GM04504 (cell line): ENCODE measurements around the gene SPTSSB.

Source experiments
- DNase-seq: peaks from one replicate; pipeline ENCODE4 v3.0.0-alpha.2; 2012; ENCODE audit warnings: low read depth

SPTSSB gene

DNA sequence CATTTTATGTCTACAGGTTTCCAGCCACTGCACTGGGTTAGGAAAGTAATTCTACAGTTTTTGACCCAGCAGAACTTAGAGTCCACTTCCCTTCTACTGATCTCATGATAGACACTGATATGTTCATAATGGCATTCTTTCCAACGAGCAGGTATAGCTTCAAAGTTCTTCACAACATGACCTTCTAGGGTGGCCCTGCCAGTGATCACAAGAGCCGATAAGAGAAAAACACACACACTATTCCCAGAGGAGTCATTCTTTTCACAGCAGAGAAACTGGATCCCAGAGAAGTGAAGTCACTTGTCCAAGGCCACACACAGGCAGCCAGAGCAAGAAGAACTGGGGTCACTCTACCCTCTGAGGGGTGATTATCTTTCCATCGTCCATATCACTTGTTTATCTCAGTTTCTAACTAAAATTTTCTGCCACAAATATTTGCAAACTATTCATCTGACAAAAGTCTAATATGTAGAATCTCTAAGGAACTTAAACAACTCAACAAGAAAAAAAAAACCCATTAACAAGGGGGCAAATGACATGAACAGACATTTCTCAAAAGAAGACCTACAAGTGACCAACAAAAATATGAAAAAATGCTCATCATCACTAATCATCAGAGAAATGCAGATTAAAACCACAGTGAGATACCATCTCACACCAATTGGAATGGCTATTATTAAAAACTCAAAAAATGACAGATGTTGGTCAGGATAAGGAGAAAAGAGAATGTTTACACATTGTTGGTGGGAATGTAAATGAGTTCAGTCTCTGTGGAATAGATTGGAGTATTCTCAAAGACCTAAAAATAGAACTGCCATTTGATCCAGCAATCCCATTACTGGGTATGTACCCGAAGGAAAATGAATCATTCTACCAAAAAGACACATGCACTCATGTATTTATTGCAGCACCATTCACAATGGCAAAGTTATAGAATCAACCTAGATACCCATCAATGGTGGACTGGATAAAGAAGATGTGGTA is 31.5 kb downstream of the SPTSSB start:
- DNase-seq, result no peak

DNA sequence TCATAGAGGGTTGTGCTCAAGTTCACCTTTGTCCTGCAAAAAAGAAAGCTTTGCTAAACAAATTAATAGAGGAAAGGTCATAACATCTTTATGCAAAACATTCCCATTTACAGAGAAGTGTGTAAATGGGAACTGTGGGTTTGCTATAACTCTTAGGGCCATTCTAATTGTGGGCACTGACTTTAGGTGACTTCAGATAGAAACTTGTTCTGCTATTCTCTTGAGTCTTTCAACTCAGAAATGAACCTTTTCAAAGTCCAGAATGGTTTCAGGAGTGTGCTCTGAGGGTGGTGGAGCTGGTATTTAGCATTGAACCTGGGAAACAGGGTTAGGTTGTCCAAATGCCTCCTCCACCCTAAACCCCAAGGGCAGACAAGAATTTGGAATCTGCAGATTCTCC is 34.0 kb downstream of the SPTSSB start:
- DNase-seq, result no peak

DNA sequence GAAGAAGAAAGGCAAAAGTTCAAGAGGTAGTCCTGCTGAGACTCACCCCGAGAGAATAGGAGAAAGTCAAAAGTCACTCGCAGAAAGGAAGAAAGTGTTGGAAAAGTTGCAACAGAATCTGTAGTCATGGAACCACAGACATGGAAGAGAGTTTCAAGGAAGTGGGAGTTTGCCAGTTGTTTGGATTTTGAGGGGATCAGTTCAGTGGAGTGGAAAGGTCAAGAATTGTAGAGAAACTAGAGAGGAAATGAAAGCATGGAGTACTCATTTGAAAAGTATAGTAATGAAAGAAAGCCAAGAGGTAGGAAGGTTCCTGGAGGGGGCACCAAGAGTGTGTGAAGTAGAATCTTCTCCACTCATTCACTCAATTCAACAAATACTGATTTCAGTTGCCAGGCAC is 34.7 kb downstream of the SPTSSB start:
- DNase-seq, result no peak

DNA sequence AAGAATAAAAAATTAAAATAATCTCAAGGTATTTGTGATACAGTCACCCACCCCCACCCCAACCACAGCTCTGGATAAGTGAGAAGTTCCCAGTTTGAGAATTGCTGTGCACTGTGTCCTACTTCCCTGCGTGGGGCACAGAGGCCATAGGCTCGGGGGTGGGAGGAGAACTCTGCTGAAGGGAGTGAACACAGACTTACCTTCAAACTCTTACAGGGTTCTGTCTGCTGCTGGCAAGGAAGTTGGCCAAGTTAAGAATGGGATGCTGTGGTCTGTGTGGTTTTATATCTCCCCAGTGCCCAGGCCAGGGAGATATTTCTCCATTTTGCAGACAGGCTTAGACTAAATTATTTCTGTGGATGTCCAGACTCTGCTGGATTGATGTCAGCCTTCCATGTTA is 37.6 kb downstream of the SPTSSB start:
- no peak for DNase-seq

DNA sequence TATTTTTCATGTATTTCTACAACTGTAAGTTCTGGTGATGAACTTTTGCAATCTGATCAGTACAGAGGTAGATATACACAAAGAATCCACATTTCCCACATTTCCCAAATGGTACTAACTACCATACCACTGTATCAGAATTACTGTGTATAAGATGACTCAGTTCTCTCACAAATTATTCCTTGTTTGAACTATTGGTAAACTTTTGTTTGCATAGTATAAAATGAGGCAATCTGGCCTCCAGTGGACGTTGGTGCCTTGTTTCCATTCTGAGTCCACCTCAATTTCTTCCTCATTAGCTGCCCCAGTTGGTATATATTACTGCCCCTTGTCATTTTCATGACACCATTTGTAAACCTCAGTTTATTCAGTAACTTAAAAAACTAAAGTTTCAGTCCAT is 38.5 kb downstream of the SPTSSB start:
- DNase-seq, result no peak

DNA sequence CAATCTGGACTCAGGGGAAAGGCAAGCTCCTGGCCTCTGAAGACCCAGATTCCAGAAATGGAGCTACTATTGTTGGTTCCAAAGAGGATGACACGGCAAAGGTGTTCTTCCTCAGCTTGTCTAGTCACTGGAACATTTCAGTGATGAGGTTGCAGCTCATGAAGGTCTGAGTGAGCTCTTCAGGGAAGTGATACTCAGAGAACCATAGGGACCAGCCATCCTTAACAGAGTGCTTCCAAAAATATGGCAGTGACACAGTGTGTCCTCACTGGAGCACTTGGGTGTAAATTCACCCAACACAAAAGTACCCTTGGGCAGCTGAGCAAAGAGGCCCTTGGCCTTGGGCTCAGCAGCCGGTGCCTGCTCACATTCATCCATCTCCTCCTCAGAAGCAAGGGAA is 46.3 kb downstream of the SPTSSB start:
- DNase-seq, result no peak

DNA sequence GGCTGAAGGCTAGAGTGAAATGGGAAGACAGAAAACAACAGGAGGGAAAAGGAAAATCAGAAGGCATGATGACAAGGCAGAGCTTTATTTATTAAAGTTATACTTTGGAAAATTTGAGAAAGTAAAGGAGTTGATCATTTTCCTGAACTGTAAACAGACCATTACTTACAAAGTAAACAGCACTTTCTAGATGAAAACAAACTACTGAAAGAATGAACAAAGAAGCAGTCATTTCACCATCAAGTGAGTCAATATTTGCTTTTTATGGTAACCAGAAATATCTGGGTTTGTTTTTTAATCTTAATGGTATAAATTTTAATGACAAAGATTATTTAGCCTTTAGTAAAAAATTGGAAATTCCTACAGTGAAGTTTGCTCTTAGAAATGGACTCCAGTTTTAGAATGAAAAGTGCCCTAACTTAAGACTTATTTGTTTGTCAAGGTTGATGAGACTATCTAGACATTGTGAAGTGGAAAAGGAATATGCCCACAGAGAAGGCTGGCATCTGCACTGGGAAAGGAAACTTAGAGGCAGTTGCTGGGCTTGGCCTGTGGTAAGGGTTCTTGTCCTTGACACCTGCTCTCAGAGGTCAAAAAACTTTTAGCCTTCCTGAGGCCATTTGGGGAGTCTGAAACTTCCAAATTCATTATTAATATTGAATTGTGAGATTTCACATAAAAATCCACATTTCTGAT is 47.2 kb downstream of the SPTSSB start:
- no peak for DNase-seq

DNA sequence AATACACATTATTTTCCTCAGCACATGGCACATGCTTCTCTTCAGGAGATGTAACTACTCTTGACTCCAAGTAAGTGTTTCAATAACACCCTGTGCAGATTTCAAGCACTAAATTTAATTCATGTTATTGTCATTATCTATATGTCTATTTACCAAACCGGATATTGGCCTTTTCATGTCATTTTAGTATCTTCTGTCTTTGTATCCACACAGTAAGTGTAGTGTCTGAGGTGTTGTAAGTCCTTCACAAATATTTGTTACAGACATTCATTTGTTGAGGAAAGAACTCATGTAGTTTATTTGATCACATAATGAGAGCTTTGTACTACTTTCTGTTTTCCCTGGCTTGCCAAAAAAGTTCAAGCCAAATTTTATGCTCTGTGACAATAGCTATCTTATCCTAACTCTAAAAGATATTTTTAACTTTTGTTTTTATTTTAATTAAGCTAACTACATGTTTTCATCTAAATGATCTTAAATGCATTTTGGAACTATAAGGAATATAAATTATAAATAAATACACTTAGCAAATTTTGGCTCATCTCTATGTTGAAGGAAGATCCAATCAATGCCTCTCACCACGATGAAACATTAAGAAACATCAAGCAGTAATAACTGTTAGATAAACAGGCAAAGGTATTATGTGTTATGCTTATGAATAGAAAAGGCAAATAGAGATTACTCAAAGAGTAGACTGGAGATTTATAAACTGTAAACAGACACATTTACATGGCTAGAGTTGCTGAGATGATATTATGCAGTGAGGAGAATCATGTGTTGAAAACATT is 48.3 kb downstream of the SPTSSB start:
- no peak for DNase-seq

DNA sequence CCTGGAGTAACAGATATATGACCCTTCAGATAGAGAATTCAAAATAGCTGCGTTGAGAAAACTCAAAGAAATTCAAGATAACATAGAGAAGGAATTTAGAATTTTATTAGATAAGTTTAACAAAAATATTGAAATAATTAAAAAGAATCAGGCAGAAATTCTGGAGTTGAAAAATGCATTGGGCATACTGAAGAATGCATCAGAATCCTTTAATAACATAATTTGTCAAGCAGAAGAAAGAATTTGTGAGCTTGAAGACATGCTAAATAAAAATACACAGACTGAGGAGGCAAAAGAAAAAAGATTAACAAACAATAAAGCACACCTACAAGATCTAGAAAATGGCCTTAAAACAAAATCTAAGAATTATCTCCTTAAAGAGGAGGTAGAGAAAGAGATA is 50.5 kb downstream of the SPTSSB start:
- no peak for DNase-seq

DNA sequence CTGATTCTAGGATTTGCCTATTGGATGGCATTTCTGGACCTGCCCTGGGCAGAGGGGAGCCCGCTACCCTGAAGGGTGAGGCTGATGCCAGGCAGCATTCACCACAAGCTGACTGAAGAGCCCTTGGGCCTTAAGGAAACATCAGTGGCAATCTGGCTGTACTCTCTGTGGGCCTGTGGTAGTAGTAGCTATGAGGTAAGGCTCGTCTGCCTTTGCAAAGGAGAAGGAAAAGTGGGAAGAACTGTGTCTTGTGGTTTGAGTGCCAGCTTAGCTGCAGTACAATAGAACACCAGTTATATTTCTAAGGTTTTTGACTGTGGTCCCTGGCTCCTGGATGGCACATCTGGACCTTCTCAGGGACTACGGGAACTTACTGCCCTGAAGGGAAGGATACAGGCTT is 51.5 kb downstream of the SPTSSB start:
- no peak for DNase-seq

DNA sequence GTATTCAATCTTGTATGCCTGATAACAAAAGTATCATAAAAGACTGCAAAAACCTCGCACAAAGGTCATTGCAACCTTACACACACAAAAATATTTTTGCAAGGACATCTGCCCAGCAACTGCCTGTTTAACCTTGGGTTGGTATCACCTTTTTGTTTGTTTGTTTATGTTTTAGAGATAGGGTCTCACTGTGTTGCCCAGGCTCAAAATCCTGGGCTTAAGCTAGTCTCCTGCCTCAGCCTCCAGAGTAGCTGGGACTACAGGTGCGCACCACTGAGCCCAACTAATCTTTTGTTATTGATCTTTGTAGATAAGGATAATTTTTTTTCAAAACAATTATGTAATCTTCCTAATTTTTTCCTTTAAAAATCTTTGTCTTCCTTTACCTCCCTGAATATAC is 54.2 kb downstream of the SPTSSB start:
- no peak for DNase-seq

DNA sequence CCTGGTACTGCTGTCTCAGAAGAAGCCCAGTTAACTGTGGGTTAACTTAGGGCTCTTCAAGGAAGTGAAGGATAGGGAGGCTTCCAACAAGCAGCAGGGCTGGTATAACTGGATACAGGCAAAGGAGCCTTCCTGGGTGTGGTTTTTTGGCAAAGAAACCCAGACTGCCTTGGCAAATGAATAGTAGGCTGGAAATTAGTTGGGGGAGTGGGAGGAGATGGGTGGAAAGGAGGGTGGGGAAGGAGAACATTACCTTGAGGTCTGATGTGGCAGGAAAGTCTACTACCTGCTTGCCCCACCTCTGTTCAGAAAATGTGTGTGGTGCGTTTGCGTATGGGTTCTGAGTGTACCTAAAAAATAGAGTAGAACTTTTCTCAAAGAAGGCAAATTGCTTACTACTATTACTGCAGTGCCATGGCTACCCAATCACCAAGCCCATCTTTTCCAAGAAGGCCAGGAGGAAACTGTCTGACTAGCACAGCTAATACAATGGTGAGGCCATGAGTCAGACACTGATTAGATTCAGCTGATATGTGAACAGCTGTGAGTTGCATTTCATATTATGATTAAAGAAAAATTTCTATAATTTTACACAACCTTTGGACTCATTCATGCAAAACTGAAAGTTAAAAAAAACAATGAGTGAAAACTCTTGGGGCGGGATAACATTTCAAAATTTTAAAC is 55.2 kb downstream of the SPTSSB start:
- DNase-seq, result no peak

DNA sequence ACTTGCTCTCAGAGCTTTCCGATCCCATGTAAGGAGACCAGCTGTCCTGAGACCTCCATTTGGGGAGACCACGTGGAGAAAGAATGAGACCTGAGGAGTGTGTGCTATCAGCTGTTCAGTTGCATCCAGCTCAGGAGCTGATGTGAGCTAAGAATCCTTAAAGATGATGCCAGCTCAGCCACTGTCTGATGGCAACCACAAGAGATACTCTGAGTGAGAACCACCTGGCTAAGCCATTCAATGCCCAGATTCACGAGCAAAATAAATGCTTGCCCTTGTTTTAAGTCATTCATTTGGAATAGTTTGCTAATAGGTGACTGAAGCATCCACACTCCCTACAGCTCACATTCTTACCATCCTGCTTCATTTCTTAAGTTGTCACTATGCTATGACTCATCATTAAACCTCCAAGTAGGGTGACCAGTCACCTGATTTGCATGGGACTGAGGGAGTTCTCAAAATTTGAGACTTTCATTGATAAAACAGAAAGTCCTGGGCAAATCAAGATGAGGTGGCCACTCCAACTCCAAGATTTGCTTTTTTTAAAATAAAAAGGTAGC is 56.4 kb downstream of the SPTSSB start:
- DNase-seq, result no peak

DNA sequence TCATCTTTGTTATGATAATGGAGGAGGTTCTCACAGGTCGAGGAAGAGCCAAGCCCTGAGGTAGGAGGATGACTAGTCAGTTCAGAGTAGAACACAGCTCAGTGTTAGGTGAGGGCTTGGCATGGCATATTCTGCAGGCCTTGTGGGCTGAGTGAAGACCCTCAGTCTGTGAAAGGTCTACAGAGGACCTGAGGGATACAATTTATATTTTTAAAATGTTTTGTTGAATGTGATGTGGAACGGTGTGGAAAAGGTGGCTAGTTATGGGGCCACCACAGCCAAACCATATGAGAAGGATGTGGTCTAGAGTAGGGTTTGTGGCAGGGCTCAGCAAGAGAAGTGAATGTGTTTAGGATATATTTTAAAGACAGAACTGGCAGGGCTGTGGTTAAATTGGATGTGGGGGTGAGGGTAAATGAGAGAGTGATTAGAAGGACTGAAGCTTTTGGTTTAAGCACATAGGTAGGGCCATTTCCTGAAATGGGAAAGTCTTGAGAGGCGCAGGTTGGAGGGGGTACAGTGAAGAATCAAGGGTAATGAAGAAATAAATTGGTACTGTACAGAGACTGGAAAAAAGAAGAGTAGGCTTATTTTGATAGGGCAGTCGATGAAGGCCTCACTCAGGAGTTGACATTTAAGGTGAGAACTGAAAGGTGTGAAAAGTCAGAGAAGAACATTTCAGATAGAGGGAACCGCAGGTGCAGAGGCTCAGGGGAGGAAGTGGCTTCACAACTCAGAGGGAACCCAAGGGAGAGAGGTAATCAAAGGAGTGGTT is 60.5 kb downstream of the SPTSSB start:
- no peak for DNase-seq

DNA sequence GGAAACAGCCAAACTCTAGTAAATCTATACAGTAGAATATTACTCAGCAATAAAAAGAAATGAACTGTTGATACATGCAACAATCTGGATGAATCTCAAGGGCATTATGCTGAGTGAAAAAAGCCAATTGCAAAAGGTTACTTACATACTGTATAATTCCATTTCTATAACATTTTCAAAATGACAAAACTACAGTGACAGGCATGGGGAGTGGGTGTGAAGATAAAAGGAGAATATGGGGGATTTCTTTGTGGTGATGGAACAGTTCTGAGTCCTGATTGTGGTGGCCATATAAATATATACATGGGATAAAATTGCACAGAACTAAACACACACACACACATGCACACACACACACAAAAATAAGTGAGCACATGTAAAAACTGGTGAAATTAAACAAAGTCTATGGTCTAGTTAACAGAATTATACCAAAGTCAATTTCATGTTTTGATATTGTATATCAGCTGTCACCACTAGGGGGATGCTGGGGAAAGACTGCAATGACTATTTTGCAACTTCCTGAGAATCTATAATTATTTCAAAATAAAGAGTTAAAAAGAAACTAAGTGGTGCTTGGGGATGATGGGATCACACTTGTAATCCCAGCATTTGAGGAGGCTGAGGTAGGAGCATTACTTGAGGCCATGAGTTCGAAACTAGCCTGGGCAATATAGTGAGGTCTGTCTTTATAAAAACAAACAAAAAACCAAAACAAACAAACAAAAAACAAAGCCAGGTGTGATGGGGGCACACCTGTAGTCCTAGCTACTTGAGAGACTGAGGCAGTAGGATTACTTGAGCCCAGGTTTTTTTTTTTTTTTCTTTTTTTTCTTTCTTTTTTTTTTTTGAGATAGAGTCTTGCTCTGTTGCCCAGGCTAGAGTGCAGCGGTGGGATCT is 66.0 kb downstream of the SPTSSB start:
- DNase-seq, result no peak

DNA sequence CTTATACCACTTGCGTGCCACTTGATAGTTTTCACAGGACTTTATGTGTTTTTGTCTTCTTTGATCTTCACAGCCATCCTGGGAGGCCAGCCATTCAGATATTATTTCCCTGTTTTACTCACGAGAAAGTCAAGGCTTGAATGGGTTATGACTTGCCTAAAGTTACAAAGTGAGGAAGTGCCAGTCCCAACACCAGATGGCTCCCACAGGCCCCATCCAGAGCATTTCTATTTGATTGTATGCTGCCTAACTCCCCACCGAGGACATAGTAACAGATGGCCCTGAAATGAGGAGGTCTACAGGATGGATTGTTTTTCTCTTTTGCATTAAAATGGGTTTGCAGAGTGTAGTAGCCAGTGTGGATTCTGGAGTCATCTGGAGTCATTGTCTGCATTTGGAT is 74.5 kb downstream of the SPTSSB start:
- DNase-seq, result no peak

DNA sequence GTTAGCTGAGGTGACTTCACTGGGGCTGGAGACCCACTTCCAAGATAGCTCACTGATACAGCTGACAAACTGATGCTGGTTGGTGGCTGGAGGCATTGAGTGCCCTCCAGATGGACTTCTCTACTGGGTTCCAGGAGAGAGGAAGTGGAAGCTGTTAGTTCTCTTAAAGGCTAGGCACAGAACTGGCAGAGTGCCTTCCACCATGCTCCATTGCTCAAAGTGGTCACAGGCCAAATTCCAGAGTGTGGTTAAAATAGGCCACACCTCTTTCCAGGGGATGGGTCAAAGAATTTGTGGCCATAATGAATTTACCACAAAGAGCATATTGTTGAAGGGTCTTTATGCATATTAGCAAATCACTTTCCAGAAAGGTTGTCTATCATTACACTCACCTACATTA is 76.0 kb downstream of the SPTSSB start:
- DNase-seq, result no peak
